Activated B cell treated with CpG ODN at 0.5 μM for 24 hours (primary cell): ENCODE measurements around the gene GALNT10. TPM values are rescaled to one million over a fixed set of nuclear protein-coding genes. Genes with fewer than 3 reads are reported as not detected.
A peak's percentile ranks its signal among the peaks of the same experiment; 100 is the strongest.

ENCODE experiments used
- ATAC-seq: fragments of 200-7000 bp; cut with Tn5 transposase; one replicate; pipeline ENCODE4 v1.10.0; 2021; ENCODE audit warnings: low read depth, mild to moderate bottlenecking, moderate library complexity
- CTCF ChIA-PET: fragments of 350-600 bp; sonication (Branson Sonifier 250); formaldehyde crosslinking; loops from one replicate; lab custom pipeline; 2021; ENCODE audit warnings: antibody characterized with exemption; lab: Charles Lee
- POLR2A ChIA-PET: fragments of 350-600 bp; sonication (Branson Sonifier 250); formaldehyde crosslinking; loops from one replicate; lab custom pipeline; 2021; ENCODE audit warnings: antibody characterized with exemption; lab: Charles Lee
- DNase-seq: peaks from one replicate; pipeline ENCODE4 v3.0.0; 2022
- H3K27ac Mint-ChIP-seq: one replicate; pipeline ENCODE4 v1.8.0; 2020; ENCODE audit warnings: mixed read lengths
- H3K27me3 Mint-ChIP-seq: one replicate; pipeline ENCODE4 v1.8.0; 2021; ENCODE audit warnings: mixed read lengths
- H3K36me3 Mint-ChIP-seq: one replicate; pipeline ENCODE4 v1.8.0; 2021; ENCODE audit warnings: low read depth, mixed read lengths
- H3K4me1 Mint-ChIP-seq: one replicate; pipeline ENCODE4 v1.8.0; 2021; ENCODE audit warnings: mixed read lengths
- H3K4me3 Mint-ChIP-seq: one replicate; pipeline ENCODE4 v1.8.0; 2020; ENCODE audit warnings: mild to moderate bottlenecking, mixed read lengths
- H3K9me3 Mint-ChIP-seq: one replicate; pipeline ENCODE4 v1.8.0; 2020; ENCODE audit warnings: mixed read lengths
- intact Hi-C: fragments of 100-400 bp; cut with micrococcal nuclease; formaldehyde crosslinking; loops from one replicate; pipeline ENCODE4 v1.15.1; 2024
- total RNA-seq: library from RNA; stranded (reverse); gene quantifications from 2 replicates; pipeline ENCODE4 v1.2.3, GENCODE V29; 2022
- TF ChIP-seq, protein P1 (sequence below): fragments of 200-600 bp; IDR thresholded peaks from one replicate; pipeline ENCODE4 v1.8.0; 2022; ENCODE audit warnings: antibody characterized with exemption, mild to moderate bottlenecking

GALNT10 gene
- total RNA-seq, 1 donor from 2014 or later: 41.5 TPM

DNA sequence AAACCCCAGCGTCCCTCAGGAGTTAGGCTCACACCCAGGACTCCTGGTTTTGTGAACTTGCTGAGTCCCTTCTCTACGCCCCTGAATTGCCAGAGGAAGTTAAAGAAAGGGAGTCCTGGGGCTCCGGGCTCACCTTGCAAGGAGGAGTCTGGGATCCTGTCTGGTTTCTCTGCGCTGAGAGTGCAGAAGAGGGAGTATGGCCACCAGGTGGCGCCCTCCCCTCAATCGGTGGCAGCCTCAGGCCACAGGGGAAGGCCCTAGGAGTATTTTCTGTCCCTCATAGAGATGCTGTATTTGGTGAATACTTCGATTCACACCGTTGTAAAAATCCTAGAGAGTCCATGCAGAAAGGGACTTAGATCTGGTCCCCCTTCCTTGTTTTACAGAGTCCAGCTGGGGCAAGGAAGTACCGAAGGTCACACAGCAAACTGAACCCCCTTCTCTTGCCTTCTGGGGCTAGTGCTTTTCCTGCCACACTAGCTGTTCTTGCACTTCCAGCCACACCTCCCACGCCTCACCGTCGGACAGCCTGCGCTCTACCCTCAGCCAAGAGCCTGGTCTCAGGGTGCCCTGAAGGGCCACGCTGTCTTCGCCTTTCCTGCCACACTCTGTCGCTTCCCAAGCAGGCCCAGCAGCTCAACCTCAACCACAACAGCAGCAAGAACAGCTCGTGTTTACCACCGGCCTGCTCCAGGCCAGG is 277.3 kb downstream of the GALNT10 start:
- no peaks in the 10 kb centered on the region for H3K9me3 Mint-ChIP-seq
- no peak overlapping the region for H3K4me3 Mint-ChIP-seq
- TF ChIP-seq, protein P1, sequence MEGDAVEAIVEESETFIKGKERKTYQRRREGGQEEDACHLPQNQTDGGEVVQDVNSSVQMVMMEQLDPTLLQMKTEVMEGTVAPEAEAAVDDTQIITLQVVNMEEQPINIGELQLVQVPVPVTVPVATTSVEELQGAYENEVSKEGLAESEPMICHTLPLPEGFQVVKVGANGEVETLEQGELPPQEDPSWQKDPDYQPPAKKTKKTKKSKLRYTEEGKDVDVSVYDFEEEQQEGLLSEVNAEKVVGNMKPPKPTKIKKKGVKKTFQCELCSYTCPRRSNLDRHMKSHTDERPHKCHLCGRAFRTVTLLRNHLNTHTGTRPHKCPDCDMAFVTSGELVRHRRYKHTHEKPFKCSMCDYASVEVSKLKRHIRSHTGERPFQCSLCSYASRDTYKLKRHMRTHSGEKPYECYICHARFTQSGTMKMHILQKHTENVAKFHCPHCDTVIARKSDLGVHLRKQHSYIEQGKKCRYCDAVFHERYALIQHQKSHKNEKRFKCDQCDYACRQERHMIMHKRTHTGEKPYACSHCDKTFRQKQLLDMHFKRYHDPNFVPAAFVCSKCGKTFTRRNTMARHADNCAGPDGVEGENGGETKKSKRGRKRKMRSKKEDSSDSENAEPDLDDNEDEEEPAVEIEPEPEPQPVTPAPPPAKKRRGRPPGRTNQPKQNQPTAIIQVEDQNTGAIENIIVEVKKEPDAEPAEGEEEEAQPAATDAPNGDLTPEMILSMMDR: peak; percentile 44
- peaks cover 4% of the 10 kb centered on the region for H3K36me3 Mint-ChIP-seq
- ChIA-PET CTCF (interaction anchor here (0.7 to 2.2 kb wide), 15 partner anchors 8 to 493 kb away, joined by 3 to 12 read pairs (median 4); no protein-coding TSS in a partner anchor), POLR2A (no interaction called here)
- intact Hi-C loops: loop anchor here (1.0 to 2.0 kb wide), 6 partner anchors 15 to 679 kb away; no protein-coding TSS in a partner anchor
- peak; percentile 89 for ATAC-seq
- no peaks in the 10 kb centered on the region for H3K4me1 Mint-ChIP-seq
- DNase-seq: peak; percentile 70
- peaks cover 30% of the 10 kb centered on the region for H3K27me3 Mint-ChIP-seq
- H3K27ac Mint-ChIP-seq: no peak overlapping the region

DNA sequence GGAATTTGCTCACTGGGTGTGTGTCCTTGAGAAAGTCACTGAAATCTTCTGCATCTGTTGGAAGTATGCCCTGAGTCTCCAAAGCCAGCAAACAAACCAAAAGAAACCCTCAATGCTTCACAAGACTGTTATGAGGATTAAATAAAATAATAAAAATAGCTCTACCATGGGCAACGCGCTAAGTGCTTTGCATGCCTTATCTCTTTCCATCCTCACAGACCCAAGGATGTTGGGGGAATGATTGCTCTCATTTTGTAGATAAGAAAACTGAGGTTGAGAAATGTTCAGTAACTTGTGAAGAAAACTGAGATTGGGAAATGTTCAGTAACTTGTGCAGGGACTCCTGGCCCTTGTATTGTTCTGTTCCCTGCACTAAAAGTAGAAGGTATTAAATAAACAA is 279.6 kb downstream of the GALNT10 start:
- ChIA-PET CTCF (no interaction called here), POLR2A (no interaction called here)
- no peaks in the 10 kb centered on the region for H3K36me3 Mint-ChIP-seq
- peaks cover 53% of the 10 kb centered on the region for H3K27me3 Mint-ChIP-seq
- H3K9me3 Mint-ChIP-seq: no peaks in the 10 kb centered on the region
- intact Hi-C loops: no loop called here
- H3K4me3 Mint-ChIP-seq: no peak overlapping the region
- TF ChIP-seq, protein P1: no peak
- H3K4me1 Mint-ChIP-seq: peaks cover 22% of the 10 kb centered on the region
- no peak overlapping the region for H3K27ac Mint-ChIP-seq
- DNase-seq (no peak), ATAC-seq (no peak)

Other genes with a start within 250 kb of the GALNT10 start
- gene FAM114A2, start 151.8 kb upstream of the GALNT10 start, total RNA-seq: 27.4 and 30.5 TPM in 2 replicates
- 18.4 and 20.8 TPM in 2 replicates for gene MFAP3, start 151.8 kb upstream of the GALNT10 start, total RNA-seq